Uterus (tissue), 2 donors: ENCODE data around the gene CLMN.

Experiments
- POLR2A ChIP-seq, 2 donors: fragments of 450-650 bp; IDR thresholded peaks; one replicate each; pipeline ENCODE4 v1.6.1; 2016; ENCODE audit warnings: antibody characterized with exemption in 2 of 2, mild to moderate bottlenecking in 1 of 2, moderate library complexity in 1 of 2
- TF ChIP-seq, protein P1 (sequence below), 4 experiments: fragments of 200-600 bp in 2 of 4; fragments of 450-650 bp in 2 of 4; sonication (generic) in 2 of 4; IDR thresholded peaks; one replicate each; pipeline ENCODE4 v1.5.1; 2016 to 2019; ENCODE audit warnings: antibody characterized with exemption in 4 of 4, mild to moderate bottlenecking in 2 of 4, moderate library complexity in 1 of 4

DNA sequence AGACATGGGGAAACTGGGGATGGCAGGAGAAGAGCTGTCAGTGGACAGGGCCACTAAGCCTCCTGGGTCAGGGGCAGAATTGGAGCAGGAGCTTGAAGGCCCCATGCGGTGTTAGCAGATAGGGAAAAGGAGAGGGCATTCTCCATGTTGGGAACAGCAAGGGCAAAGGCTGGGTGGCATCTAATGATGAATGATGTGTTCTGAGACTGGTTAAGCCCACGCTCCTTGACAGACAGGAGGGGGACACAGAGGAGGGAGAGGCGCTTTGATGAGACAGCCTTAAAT is 63.0 kb downstream of the CLMN start:
- TF ChIP-seq, protein P1, sequence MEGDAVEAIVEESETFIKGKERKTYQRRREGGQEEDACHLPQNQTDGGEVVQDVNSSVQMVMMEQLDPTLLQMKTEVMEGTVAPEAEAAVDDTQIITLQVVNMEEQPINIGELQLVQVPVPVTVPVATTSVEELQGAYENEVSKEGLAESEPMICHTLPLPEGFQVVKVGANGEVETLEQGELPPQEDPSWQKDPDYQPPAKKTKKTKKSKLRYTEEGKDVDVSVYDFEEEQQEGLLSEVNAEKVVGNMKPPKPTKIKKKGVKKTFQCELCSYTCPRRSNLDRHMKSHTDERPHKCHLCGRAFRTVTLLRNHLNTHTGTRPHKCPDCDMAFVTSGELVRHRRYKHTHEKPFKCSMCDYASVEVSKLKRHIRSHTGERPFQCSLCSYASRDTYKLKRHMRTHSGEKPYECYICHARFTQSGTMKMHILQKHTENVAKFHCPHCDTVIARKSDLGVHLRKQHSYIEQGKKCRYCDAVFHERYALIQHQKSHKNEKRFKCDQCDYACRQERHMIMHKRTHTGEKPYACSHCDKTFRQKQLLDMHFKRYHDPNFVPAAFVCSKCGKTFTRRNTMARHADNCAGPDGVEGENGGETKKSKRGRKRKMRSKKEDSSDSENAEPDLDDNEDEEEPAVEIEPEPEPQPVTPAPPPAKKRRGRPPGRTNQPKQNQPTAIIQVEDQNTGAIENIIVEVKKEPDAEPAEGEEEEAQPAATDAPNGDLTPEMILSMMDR (IDR thresholded peaks at IDR 0.05) = no peak
- TF ChIP-seq POLR2A (IDR thresholded peaks at IDR 0.05) = no peak
